ENCODE measurements around the gene CNTNAP2. TPM values are rescaled to one million over a fixed set of nuclear protein-coding genes. Genes with fewer than 3 reads are reported as not detected.

The CNTNAP2 gene
- total RNA-seq, 4 donors from 2014 or later: 0.42 TPM; not detected in 3

DNA sequence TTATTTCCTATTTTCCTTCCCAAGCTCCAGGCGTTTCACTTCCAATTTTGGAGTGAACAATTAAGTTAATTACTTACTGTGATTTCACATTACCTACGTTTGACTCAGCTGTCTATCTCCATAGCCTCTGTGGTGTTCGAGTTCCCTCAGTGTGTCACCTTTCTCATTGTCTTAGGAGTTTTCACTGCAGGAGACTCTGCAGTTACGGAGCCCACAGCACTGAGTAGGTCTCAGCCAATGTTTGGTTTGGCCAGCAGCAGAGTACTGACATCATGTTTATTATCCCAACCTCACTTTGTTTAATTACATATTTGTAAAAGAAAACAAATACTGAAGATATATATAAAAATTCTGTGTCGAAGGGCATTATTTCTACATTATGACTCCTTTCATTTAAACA lies 1123.9 kb downstream of the CNTNAP2 start:
- Histone ChIP-seq H3K9me3 (no peaks in the 10 kb centered on the region), H3K4me1 (no peaks in the 10 kb centered on the region), H3K27ac (no peak overlapping the region), H3K4me3 (no peak overlapping the region), H3K27me3 (no peaks in the 10 kb centered on the region), H3K36me3 (no peaks in the 10 kb centered on the region)
- WGBS, 2 donors: 70 to 71% methylated on average over 5 of the region's 5 CpGs
- TF ChIP-seq, protein P1, sequence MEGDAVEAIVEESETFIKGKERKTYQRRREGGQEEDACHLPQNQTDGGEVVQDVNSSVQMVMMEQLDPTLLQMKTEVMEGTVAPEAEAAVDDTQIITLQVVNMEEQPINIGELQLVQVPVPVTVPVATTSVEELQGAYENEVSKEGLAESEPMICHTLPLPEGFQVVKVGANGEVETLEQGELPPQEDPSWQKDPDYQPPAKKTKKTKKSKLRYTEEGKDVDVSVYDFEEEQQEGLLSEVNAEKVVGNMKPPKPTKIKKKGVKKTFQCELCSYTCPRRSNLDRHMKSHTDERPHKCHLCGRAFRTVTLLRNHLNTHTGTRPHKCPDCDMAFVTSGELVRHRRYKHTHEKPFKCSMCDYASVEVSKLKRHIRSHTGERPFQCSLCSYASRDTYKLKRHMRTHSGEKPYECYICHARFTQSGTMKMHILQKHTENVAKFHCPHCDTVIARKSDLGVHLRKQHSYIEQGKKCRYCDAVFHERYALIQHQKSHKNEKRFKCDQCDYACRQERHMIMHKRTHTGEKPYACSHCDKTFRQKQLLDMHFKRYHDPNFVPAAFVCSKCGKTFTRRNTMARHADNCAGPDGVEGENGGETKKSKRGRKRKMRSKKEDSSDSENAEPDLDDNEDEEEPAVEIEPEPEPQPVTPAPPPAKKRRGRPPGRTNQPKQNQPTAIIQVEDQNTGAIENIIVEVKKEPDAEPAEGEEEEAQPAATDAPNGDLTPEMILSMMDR (IDR thresholded peaks at IDR 0.05): no peak
- no peak for TF ChIP-seq POLR2A (IDR thresholded peaks at IDR 0.05)
- TF ChIP-seq EP300 (IDR thresholded peaks at IDR 0.05): no peak
- no peak for DNase-seq (ENCODE audit: low spot score in 2 of 2)

DNA sequence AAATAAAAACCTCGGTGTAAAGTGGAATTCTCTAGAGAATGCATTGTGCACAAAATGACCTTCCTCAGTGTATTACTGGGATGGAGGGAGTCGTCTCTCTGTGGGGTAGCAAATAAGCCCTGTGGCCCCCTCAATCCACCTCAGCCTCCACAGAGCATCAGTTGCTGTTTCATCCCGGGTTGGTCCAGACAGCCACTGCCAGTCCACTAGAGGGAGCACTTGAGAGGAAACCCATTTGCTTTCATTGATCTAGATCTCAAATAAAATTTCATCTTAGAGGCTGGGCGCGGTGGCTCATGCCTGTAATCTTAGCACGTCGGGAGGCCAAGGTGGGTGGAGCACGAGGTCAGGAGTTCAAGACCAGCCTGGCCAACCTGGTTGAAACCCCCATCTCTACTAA lies 1128.7 kb downstream of the CNTNAP2 start:
- no peak for TF ChIP-seq EP300 (IDR thresholded peaks at IDR 0.05)
- TF ChIP-seq, protein P1 (IDR thresholded peaks at IDR 0.05): peak in 4 of 5 experiments; percentile 32 to 65 (median 40)
- peak in 1 of 2 donors; percentile 33 for DNase-seq (ENCODE audit: low spot score in 2 of 2)
- Histone ChIP-seq H3K4me3 (no peak overlapping the region), H3K27ac (no peak overlapping the region), H3K4me1 (no peaks in the 10 kb centered on the region), H3K36me3 (no peaks in the 10 kb centered on the region), H3K27me3 (no peaks in the 10 kb centered on the region), H3K9me3 (no peaks in the 10 kb centered on the region)
- WGBS, 2 donors: 46% methylated on average over 8 of the region's 8 CpGs

DNA sequence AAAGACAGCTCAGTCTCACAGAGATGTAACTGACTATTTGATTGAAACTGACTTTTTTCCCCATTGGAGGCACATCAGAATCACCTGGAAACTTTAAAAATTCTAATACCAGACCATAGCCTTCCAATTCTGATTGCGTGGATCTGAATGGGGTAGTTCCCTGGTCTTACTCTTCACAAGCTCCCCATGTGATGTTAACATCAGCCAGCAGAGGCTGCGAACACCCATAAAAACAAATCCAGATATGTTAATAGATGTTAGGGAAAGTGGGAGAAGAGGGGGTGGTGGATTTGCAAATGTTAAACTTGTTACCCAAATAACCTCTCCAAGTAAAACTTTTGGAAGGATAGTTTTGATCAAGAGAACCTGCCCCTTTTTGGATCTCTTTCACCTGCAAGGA lies 1133.4 kb downstream of the CNTNAP2 start:
- no peak for DNase-seq (ENCODE audit: low spot score in 2 of 2)
- H3K9me3 ChIP-seq: no peaks in the 10 kb centered on the region
- no peaks in the 10 kb centered on the region for H3K27me3 ChIP-seq
- no peak overlapping the region for H3K27ac ChIP-seq
- H3K4me1 ChIP-seq: no peaks in the 10 kb centered on the region
- no peak overlapping the region for H3K4me3 ChIP-seq
- no peaks in the 10 kb centered on the region for H3K36me3 ChIP-seq
- WGBS, 2 donors: 81 to 86% methylated on average over 2 of the region's 2 CpGs
- TF ChIP-seq POLR2A (IDR thresholded peaks at IDR 0.05): no peak
- TF ChIP-seq, protein P1 (IDR thresholded peaks at IDR 0.05): no peak
- TF ChIP-seq EP300 (IDR thresholded peaks at IDR 0.05): no peak

DNA sequence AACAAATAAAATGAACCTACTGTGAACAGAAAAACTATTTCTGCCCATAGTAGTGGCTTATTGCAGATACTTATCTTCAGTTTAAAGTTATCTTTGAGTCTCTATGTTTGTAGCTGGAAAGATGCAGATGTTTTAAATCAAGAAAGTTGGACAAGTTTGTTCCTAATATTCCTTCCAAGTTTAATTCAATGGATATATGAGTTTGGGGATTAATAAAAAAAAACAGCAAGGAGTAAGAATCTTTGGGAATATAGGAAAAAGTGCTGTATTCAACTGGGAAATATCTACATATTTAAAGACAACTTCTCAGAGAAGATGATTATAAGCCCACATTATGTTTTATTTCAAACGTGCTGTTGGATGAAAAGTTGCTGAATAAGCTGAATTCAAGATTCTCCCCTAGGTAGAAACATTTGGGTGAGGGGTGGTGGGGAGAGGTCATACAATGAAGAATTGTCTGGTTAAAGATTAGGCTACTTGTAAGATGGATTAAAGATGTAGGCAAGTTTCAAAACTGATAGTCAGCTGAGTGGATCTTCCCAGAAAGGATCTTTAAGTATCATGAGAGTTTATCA lies 1135.2 kb downstream of the CNTNAP2 start:
- H3K4me3 ChIP-seq: no peak overlapping the region
- 26 to 32% methylated on average over 1 of the region's 1 CpG for WGBS, 2 donors
- H3K27me3 ChIP-seq: no peaks in the 10 kb centered on the region
- no peaks in the 10 kb centered on the region for H3K9me3 ChIP-seq
- H3K4me1 ChIP-seq: no peaks in the 10 kb centered on the region
- H3K27ac ChIP-seq: no peak overlapping the region
- no peak for DNase-seq (ENCODE audit: low spot score in 2 of 2)
- TF ChIP-seq, protein P1 (IDR thresholded peaks at IDR 0.05): no peak
- TF ChIP-seq POLR2A (IDR thresholded peaks at IDR 0.05): no peak
- no peak for TF ChIP-seq EP300 (IDR thresholded peaks at IDR 0.05)
- H3K36me3 ChIP-seq: no peaks in the 10 kb centered on the region

DNA sequence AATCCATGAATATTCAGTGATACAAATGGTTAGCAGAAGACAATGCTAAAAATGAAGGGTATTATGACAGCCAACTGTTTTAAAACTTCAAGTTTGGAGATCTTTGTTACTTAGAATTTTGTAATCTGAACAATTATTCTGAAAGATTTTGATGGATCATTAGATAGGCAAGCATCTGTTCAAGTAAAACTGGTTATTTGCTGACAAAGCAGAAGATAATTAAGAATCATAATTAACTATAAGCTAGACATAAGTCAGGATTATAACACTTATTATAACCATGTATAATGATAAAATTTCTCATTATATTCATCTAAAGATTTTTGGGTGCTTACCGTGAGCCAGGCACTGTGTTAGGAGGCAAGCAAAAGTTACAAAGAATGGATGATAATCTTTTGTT lies 1145.1 kb downstream of the CNTNAP2 start:
- 91 to 95% methylated on average over 1 of the region's 1 CpG for WGBS, 2 donors
- no peak for TF ChIP-seq EP300 (IDR thresholded peaks at IDR 0.05)
- TF ChIP-seq, protein P1 (IDR thresholded peaks at IDR 0.05): no peak
- no peak for TF ChIP-seq POLR2A (IDR thresholded peaks at IDR 0.05)
- Histone ChIP-seq H3K4me3 (no peak overlapping the region), H3K27me3 (no peaks in the 10 kb centered on the region), H3K36me3 (no peaks in the 10 kb centered on the region), H3K4me1 (no peaks in the 10 kb centered on the region), H3K27ac (no peak overlapping the region), H3K9me3 (no peaks in the 10 kb centered on the region)
- no peak for DNase-seq (ENCODE audit: low spot score in 2 of 2)

Data from tibial nerve (tissue), 4 donors.